Measurements from ENCODE around the gene DNLZ.

DNA sequence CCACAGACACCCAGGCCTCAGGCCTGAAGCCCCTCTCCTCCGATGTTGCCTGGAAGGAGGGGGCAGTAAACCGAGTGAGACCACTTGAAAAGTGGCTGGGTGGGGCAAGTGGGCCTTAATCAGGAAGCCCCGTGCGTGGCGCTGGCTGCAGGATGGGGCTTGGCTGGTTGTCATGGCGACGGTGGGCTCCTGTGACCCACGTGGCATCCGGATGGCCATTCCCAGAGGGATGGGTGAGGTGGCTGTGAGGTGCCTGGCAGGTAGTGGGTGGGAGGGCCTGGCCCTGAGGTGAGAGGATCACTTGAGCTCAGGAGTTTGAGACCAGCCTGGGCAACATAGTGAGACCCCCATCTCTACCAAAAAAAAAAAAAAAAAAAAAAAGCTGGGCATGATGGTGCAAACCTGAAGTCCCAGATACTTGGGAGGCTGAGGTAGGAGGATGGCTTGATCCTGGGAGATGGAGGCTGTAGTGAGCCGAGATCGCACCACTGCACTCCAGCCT is 31.0 kb downstream of the DNLZ start:
- TF ChIP-seq JUND (IDR thresholded peaks at IDR 0.05) (no peak), GATA2 (CRISPR knock-in tag; IDR thresholded peaks at IDR 0.05) (no peak), RXRA (IDR thresholded peaks at IDR 0.05; ENCODE audit: borderline replicate concordance, low read depth) (no peak), GABPA (IDR thresholded peaks at IDR 0.05; ENCODE audit: low read depth) (no peak), EZH2phosphoT487 (IDR thresholded peaks at IDR 0.05; ENCODE audit: borderline replicate concordance, low read depth) (no peak), MXI1 (IDR thresholded peaks at IDR 0.05; ENCODE audit: low read depth, low read length) (no peak), TEAD4 (IDR thresholded peaks at IDR 0.05; ENCODE audit: borderline replicate concordance, insufficient read depth) (no peak), EP300 (IDR thresholded peaks at IDR 0.05; ENCODE audit: borderline replicate concordance in 1 of 2, low read depth in 1 of 2, low read length in 1 of 2) (no peak), RCOR1 (IDR thresholded peaks at IDR 0.05; ENCODE audit: low read length) (no peak)
- TF ChIP-seq, protein P1, sequence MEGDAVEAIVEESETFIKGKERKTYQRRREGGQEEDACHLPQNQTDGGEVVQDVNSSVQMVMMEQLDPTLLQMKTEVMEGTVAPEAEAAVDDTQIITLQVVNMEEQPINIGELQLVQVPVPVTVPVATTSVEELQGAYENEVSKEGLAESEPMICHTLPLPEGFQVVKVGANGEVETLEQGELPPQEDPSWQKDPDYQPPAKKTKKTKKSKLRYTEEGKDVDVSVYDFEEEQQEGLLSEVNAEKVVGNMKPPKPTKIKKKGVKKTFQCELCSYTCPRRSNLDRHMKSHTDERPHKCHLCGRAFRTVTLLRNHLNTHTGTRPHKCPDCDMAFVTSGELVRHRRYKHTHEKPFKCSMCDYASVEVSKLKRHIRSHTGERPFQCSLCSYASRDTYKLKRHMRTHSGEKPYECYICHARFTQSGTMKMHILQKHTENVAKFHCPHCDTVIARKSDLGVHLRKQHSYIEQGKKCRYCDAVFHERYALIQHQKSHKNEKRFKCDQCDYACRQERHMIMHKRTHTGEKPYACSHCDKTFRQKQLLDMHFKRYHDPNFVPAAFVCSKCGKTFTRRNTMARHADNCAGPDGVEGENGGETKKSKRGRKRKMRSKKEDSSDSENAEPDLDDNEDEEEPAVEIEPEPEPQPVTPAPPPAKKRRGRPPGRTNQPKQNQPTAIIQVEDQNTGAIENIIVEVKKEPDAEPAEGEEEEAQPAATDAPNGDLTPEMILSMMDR (IDR thresholded peaks at IDR 0.05) = no peak
- TF ChIP-seq, protein P2, sequence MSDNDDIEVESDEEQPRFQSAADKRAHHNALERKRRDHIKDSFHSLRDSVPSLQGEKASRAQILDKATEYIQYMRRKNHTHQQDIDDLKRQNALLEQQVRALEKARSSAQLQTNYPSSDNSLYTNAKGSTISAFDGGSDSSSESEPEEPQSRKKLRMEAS (IDR thresholded peaks at IDR 0.05; ENCODE audit: low read depth) = no peak

Measured in SK-N-SH (cell line).